WTC11 (cell line): ENCODE results near the gene SEMA4C. TPM values are rescaled to one million over a fixed set of nuclear protein-coding genes. Genes with fewer than 3 reads are reported as not detected.

ENCODE experiments used
- ATAC-seq: fragments of 200-7000 bp; cut with Tn5 transposase; 2 replicates; pipeline ENCODE4 v1.10.0; 2021; ENCODE audit warnings: mild to moderate bottlenecking, moderate library complexity
- CTCF ChIA-PET: fragments of 300-600 bp; sonication (Branson Sonifier 250); formaldehyde crosslinking; loops from one replicate; lab custom pipeline; 2021; ENCODE audit warnings: antibody characterized with exemption; lab: Charles Lee
- POLR2A ChIA-PET: fragments of 350-600 bp; sonication (Branson Sonifier 250); formaldehyde crosslinking; loops from one replicate; lab custom pipeline; 2021; ENCODE audit warnings: antibody characterized with exemption; lab: Charles Lee
- DNase-seq: peaks from one replicate; pipeline ENCODE4 v3.0.0; 2021; ENCODE audit warnings: low spot score
- H3K27ac Mint-ChIP-seq: 2 replicates; pipeline ENCODE4 v1.8.0; 2021; ENCODE audit warnings: mixed read lengths
- H3K27me3 Mint-ChIP-seq: 2 replicates; pipeline ENCODE4 v1.8.0; 2021; ENCODE audit warnings: low read depth, mild to moderate bottlenecking, moderate library complexity, mixed read lengths
- H3K36me3 Mint-ChIP-seq: 2 replicates; pipeline ENCODE4 v1.8.0; 2021; ENCODE audit warnings: mixed read lengths
- H3K4me1 Mint-ChIP-seq: 2 replicates; pipeline ENCODE4 v1.8.0; 2022; ENCODE audit warnings: mixed read lengths
- H3K4me3 Mint-ChIP-seq: 2 replicates; pipeline ENCODE4 v1.8.0; 2021; ENCODE audit warnings: mild to moderate bottlenecking, moderate library complexity, mixed read lengths
- H3K9me3 Mint-ChIP-seq: 2 replicates; pipeline ENCODE4 v1.8.0; 2021; ENCODE audit warnings: mixed read lengths
- ATF1 ChIP-seq: sonication (generic); formaldehyde crosslinking; IDR thresholded peaks from 2 replicates; pipeline ENCODE4 v1.8.1; 2023; ENCODE audit warnings: mild to moderate bottlenecking, moderate library complexity, missing genetic modification reagents
- CREB1 ChIP-seq: sonication (generic); formaldehyde crosslinking; IDR thresholded peaks from 2 replicates; pipeline ENCODE4 v1.8.0; 2023; ENCODE audit warnings: mild to moderate bottlenecking, missing genetic modification reagents
- EMX1 ChIP-seq: fragments of 250-450 bp; sonication (Bioruptor Pico); IDR thresholded peaks from 2 replicates; pipeline ENCODE4 v1.8.0; 2021; ENCODE audit warnings: mild to moderate bottlenecking
- ESRRA ChIP-seq: sonication (generic); formaldehyde crosslinking; IDR thresholded peaks from 2 replicates; pipeline ENCODE4 v1.8.1; 2022; ENCODE audit warnings: mild to moderate bottlenecking, missing genetic modification reagents, borderline replicate concordance
- FOXJ3 ChIP-seq: sonication (generic); formaldehyde crosslinking; IDR thresholded peaks from 2 replicates; pipeline ENCODE4 v1.9.0; 2021; ENCODE audit warnings: missing genetic modification reagents, mild to moderate bottlenecking, borderline replicate concordance
- IRF2 ChIP-seq: sonication (generic); formaldehyde crosslinking; IDR thresholded peaks from 2 replicates; pipeline ENCODE4 v1.8.0; 2022; ENCODE audit warnings: low read depth, missing genetic modification reagents, borderline replicate concordance
- JAZF1 ChIP-seq: fragments of 250-450 bp; sonication (Bioruptor Pico); IDR thresholded peaks from 2 replicates; pipeline ENCODE4 v1.9.0; 2021; ENCODE audit warnings: moderate library complexity, mild to moderate bottlenecking, inconsistent platforms
- NFE2L1 ChIP-seq: sonication (generic); formaldehyde crosslinking; IDR thresholded peaks from 2 replicates; pipeline ENCODE4 v1.8.1; 2023; ENCODE audit warnings: missing genetic modification reagents
- NFYB ChIP-seq: sonication (generic); formaldehyde crosslinking; conservative IDR thresholded peaks from 2 replicates; pipeline ENCODE4 v1.8.0; 2022; ENCODE audit warnings: low read depth, missing genetic modification reagents
- OVOL2 ChIP-seq: fragments of 250-450 bp; sonication (Bioruptor Pico); IDR thresholded peaks from 2 replicates; pipeline ENCODE4 v1.9.0; 2021; ENCODE audit warnings: mild to moderate bottlenecking, borderline replicate concordance
- PRRX2 ChIP-seq: fragments of 250-450 bp; sonication (Bioruptor Pico); IDR thresholded peaks from 2 replicates; pipeline ENCODE4 v1.8.0; 2021; ENCODE audit warnings: mild to moderate bottlenecking
- SP1 ChIP-seq: sonication (generic); formaldehyde crosslinking; conservative IDR thresholded peaks from 2 replicates; pipeline ENCODE4 v1.8.1; 2022; ENCODE audit warnings: missing genetic modification reagents
- ZNF121 ChIP-seq: sonication (generic); formaldehyde crosslinking; IDR thresholded peaks from 2 replicates; pipeline ENCODE4 v1.8.0; 2023; ENCODE audit warnings: missing genetic modification reagents
- ZNF396 ChIP-seq: fragments of 250-450 bp; sonication (Bioruptor Pico); IDR thresholded peaks from 2 replicates; pipeline ENCODE4 v1.8.0; 2021; ENCODE audit warnings: mild to moderate bottlenecking, moderate library complexity, borderline replicate concordance
- ZNF512 ChIP-seq: sonication (generic); formaldehyde crosslinking; IDR thresholded peaks from 2 replicates; pipeline ENCODE4 v1.8.1; 2022; ENCODE audit warnings: missing genetic modification reagents, borderline replicate concordance
- total RNA-seq: library from RNA; stranded (reverse); gene quantifications from 3 replicates; pipeline ENCODE4 v1.2.3, GENCODE V29; 2021
- TF ChIP-seq, protein P1 (sequence below): sonication (generic); formaldehyde crosslinking; IDR thresholded peaks from 2 replicates; pipeline ENCODE4 v1.8.0; 2022; ENCODE audit warnings: mild to moderate bottlenecking, missing genetic modification reagents
- TF ChIP-seq, protein P2 (sequence below): sonication (generic); formaldehyde crosslinking; IDR thresholded peaks from 2 replicates; pipeline ENCODE4 v1.8.1; 2023; ENCODE audit warnings: mild to moderate bottlenecking, missing genetic modification reagents
- TF ChIP-seq, protein P3 (sequence below): sonication (generic); formaldehyde crosslinking; IDR thresholded peaks from 2 replicates; pipeline ENCODE4 v1.8.1; 2023; ENCODE audit warnings: mild to moderate bottlenecking, missing genetic modification reagents, moderate library complexity

SEMA4C gene
- total RNA-seq, 1 experiment from 2014 or later = 81.6 TPM

GRCh38 chr2:96857667-96858372 lies 12.1 kb downstream of the SEMA4C start, which contains the start of gene ANKRD39 (continued):
- TF ChIP-seq ZNF512 (CRISPR knock-in tag) (no peak), JAZF1 (CRISPR knock-in tag) (no peak), NFYB (CRISPR knock-in tag) (peak; percentile 99), ESRRA (peak; percentile 81), EMX1 (CRISPR knock-in tag) (no peak), OVOL2 (CRISPR knock-in tag) (no peak), ZNF396 (no peak), ATF1 (CRISPR knock-in tag) (no peak), PRRX2 (CRISPR knock-in tag) (no peak), SP1 (CRISPR knock-in tag) (peak; percentile 100), CREB1 (CRISPR knock-in tag) (peak; percentile 67; the same call in 1 of the 2 replicates), ZNF121 (peak; percentile 80; the same call in 1 of the 2 replicates), IRF2 (CRISPR knock-in tag) (no peak)
- TF ChIP-seq, protein P1, sequence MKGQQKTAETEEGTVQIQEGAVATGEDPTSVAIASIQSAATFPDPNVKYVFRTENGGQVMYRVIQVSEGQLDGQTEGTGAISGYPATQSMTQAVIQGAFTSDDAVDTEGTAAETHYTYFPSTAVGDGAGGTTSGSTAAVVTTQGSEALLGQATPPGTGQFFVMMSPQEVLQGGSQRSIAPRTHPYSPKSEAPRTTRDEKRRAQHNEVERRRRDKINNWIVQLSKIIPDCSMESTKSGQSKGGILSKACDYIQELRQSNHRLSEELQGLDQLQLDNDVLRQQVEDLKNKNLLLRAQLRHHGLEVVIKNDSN (CRISPR knock-in tag) = peak; percentile 25; the same call in 1 of the 2 replicates
- TF ChIP-seq, protein P2, sequence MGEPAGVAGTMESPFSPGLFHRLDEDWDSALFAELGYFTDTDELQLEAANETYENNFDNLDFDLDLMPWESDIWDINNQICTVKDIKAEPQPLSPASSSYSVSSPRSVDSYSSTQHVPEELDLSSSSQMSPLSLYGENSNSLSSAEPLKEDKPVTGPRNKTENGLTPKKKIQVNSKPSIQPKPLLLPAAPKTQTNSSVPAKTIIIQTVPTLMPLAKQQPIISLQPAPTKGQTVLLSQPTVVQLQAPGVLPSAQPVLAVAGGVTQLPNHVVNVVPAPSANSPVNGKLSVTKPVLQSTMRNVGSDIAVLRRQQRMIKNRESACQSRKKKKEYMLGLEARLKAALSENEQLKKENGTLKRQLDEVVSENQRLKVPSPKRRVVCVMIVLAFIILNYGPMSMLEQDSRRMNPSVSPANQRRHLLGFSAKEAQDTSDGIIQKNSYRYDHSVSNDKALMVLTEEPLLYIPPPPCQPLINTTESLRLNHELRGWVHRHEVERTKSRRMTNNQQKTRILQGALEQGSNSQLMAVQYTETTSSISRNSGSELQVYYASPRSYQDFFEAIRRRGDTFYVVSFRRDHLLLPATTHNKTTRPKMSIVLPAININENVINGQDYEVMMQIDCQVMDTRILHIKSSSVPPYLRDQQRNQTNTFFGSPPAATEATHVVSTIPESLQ (CRISPR knock-in tag) = no peak
- TF ChIP-seq, protein P3, sequence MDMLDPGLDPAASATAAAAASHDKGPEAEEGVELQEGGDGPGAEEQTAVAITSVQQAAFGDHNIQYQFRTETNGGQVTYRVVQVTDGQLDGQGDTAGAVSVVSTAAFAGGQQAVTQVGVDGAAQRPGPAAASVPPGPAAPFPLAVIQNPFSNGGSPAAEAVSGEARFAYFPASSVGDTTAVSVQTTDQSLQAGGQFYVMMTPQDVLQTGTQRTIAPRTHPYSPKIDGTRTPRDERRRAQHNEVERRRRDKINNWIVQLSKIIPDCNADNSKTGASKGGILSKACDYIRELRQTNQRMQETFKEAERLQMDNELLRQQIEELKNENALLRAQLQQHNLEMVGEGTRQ = 0 out of 2 replicates have a peak, but pooled peaks have one; percentile 33

- H3K36me3 Mint-ChIP-seq = peaks cover 30% of the 10 kb centered on the region
- CTCF ChIA-PET = interaction anchor here (0.6 to 5.6 kb wide), 54 partner anchors 9 to 309 kb away, joined by 3 to 252 read pairs (median 8); partner anchors contain the start of genes ANKRD23, ANKRD36, CNNM3 and CNNM4
- peak overlapping the region; percentile 80 for H3K4me3 Mint-ChIP-seq
- H3K4me1 Mint-ChIP-seq = peaks cover 21% of the 10 kb centered on the region
- no peak for DNase-seq
- no peaks in the 10 kb centered on the region for H3K9me3 Mint-ChIP-seq
- H3K27me3 Mint-ChIP-seq = no peaks in the 10 kb centered on the region
- no peak overlapping the region for H3K27ac Mint-ChIP-seq
- TF ChIP-seq NFE2L1 (CRISPR knock-in tag) = peak; percentile 78
- TF ChIP-seq FOXJ3 = no peak
- TF ChIP-seq, all 79 proteins: peak for 1
- POLR2A ChIA-PET = interaction anchor here (1.0 to 1.9 kb wide), 8 partner anchors 12 to 104 kb away, joined by 4 to 20 read pairs (median 4); no protein-coding TSS in a partner anchor
- peak; percentile 4; the same call in 1 of the 2 replicates for ATAC-seq
Measured at GRCh38 chr2:96856776-96857666, 12.9 kb downstream of the SEMA4C start.
